Gastroesophageal sphincter (tissue), 3 donors: ENCODE measurements around the gene POMC.

Source experiments
- POLR2A ChIP-seq, 2 donors: fragments of 450-650 bp; IDR thresholded peaks; one replicate each; pipeline ENCODE4 v1.6.1; 2017; ENCODE audit warnings: antibody characterized with exemption in 2 of 2, mild to moderate bottlenecking in 2 of 2, moderate library complexity in 1 of 2
- POLR2AphosphoS5 ChIP-seq: sonication (generic); formaldehyde crosslinking; IDR thresholded peaks from one replicate; pipeline ENCODE4 v1.6.1; 2017; ENCODE audit warnings: antibody characterized with exemption
- TF ChIP-seq, protein P1 (sequence below), 4 experiments: fragments of 200-600 bp in 2 of 4; fragments of 450-650 bp in 2 of 4; sonication (generic) in 1 of 4; IDR thresholded peaks; one replicate each; pipeline ENCODE4 v1.5.1; 2017 to 2019; ENCODE audit warnings: antibody characterized with exemption in 4 of 4, mild to moderate bottlenecking in 2 of 4, moderate library complexity in 2 of 4

DNA sequence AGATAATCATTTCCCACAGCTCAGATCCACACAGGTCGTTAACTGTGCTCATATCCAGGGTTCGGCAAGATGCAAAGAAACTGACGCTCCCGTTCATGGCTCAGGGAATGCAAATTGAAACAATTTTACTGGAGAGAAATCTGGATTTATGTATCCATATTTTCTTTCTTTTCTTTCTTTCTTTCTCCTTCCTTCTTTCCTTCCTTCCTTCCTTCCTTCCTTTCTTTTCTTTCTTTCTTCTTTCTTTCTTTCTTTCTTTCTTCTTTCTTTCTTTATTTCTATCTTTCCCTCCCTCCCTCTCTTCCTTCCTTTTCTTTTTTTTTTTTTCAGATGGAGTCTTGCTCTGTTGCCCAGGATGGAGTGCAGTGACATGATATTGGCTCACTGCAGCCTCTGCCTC, 20.0 kb upstream of the POMC start:
- TF ChIP-seq POLR2A (IDR thresholded peaks at IDR 0.05) (no peak), POLR2AphosphoS5 (no peak)
- TF ChIP-seq, protein P1, sequence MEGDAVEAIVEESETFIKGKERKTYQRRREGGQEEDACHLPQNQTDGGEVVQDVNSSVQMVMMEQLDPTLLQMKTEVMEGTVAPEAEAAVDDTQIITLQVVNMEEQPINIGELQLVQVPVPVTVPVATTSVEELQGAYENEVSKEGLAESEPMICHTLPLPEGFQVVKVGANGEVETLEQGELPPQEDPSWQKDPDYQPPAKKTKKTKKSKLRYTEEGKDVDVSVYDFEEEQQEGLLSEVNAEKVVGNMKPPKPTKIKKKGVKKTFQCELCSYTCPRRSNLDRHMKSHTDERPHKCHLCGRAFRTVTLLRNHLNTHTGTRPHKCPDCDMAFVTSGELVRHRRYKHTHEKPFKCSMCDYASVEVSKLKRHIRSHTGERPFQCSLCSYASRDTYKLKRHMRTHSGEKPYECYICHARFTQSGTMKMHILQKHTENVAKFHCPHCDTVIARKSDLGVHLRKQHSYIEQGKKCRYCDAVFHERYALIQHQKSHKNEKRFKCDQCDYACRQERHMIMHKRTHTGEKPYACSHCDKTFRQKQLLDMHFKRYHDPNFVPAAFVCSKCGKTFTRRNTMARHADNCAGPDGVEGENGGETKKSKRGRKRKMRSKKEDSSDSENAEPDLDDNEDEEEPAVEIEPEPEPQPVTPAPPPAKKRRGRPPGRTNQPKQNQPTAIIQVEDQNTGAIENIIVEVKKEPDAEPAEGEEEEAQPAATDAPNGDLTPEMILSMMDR (IDR thresholded peaks at IDR 0.05), result no peak
